ENCODE data around the gene NQO2.
"Not testable (repeated sequence)": the region's sequence is repeated elsewhere in the genome, so short reads cannot be mapped to it uniquely, and the experiment has no call there.

The NQO2 gene

GRCh38 chr6:2990248-2990931 is 9.3 kb upstream of the NQO2 start:
- peak; percentile 62 to 73 (median 63) for DNase-seq

DNA sequence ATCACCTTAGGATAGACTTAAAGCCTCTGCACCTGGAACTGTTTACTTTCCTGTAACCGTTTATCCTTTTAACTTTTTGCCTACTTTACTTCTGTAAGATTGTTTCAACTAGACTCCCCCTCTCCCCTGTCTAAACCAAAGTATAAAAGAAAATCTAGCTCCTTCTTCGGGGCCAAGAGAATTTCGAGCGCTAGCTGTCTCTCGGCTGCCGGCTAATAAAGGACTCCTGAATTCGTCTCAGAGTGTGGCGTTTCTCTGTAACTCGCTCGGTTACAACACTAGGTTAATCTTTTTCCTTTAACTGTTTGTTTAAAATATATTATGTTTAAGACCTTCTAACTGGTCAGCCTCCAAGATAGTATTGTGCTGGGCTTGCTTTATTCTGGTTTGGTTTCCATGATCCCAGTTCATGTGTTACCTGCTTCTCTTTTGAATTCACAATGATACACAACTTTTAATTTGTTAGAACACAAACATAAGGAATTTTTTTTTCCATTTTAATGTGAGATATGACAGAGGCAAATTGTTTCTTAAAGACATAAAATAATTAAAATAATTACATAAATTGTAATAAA is 8.7 kb upstream of the NQO2 start:
- DNase-seq = peak in 2 of 3 experiments; percentile 42 to 54

- no peak for DNase-seq
Measured at GRCh38 chr6:2992330-2992979, 7.2 kb upstream of the NQO2 start.

- peak in 1 of 3 experiments; percentile 77 for DNase-seq
Measured at GRCh38 chr6:2993755-2994317, 5.9 kb upstream of the NQO2 start.

DNA sequence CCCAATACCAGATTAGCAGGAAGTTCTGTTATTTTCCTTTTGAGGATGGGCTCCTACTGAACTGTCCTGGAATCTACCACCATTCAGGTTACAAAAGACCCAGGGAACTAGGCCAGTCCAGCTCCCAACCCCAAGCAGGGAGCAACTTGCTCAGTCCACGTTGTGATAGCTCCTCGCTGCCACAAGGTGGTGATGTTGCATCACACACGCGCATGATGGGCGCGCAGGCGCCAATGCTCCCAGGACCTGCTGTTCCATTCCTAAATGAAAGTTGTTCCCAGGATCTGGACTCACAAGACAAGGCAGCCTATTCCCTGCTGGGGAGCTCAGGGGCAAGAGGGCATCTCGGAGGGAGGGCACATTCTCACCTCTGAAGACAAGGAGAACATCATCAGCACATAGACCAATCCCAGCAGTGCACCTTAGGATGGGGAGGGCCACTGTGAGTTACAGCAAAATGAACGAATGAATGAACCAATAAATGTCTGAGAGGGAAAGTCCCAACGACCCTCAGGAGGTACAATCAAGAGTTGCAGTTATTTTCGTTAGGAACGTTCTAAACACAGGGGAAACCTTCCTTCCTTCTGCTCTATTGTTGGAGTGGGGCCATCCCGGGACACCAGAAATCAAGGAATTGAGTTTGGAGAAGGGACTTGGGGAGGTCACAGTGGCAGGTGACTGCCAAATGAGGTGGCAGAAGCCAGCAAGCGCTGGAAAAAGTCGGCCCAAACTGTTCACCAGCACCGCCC is 1.3 kb upstream of the NQO2 start:
- peak in 2 of 3 experiments; percentile 24 to 45 for DNase-seq

- DNase-seq = peak in 1 of 3 experiments; percentile 46
Measured at GRCh38 chr6:2998998-2999617, 586 bp upstream of the NQO2 start.

- no peak for DNase-seq
Measured at GRCh38 chr6:3001146-3001772, 1.6 kb downstream of the NQO2 start.

DNA sequence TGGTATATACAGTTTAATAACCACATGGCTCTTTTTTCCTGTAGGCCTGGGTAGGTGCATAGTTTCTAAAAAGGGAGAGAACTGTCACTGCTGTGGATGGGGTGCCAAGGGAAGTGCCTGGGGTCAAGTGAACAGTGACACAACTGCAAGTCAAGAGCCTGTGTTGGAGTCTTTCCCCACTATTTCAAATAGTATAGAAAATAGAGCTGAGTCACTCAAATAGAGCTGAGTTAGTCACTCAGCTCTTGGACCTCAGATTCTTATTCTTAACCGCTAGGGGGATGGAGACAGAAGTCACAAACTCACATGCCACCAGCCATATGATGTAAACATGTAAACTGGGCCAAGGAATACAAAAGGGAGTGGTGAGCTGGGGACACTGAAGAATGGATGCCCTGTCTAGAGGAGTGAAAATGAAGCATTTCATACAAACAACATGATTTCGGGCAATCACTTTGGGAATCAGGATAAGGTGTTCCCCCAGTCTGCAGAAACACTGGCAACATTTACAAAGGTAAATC is 2.1 kb downstream of the NQO2 start:
- peak in 1 of 3 experiments; percentile 2 for DNase-seq

DNA sequence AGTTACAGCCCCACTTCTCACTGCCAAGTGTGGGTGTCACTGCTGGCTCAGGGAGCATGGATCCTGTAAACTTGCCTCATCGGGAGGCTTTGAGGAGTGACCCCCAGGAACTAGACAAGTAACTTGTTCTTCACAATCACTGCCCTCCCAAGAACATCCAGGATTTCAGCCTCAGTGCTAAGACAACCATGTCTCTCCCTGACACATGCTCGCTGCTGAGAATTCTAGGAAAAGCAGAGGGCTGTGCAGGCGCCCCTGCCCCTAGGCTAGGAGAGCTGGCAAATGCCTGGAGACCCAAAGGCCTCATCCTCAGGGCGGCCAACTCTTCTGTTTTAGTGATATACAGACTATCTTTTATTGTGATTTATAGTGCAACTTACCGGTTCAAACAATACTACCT is 3.5 kb downstream of the NQO2 start:
- DNase-seq = not testable (repeated sequence)

- DNase-seq = no peak
Measured at GRCh38 chr6:3005077-3005476, 5.4 kb downstream of the NQO2 start.

- no peak for DNase-seq
Measured at GRCh38 chr6:3005874-3006273, 6.2 kb downstream of the NQO2 start.

- no peak for DNase-seq
Measured at GRCh38 chr6:3006476-3006875, 6.8 kb downstream of the NQO2 start.

DNA sequence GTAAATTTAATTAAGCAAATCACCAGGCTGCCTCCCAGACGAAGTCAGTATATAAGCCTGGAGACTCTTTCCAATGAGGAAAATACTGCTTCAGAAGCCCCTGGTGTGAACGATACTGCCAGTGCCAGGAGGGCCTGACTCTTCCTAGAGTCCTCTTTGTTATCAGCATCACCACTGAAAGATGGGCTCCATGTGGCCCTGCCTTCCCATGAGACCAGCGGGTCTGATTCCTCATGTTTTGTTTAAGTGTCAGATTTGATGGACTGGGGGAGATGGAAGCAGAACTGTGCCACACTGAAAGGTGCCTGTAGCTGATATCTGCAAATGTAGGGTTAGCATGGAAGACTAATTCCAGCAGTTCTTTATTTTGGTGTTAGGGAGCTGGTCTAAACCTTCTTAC is 7.9 kb downstream of the NQO2 start:
- no peak for DNase-seq

DNA sequence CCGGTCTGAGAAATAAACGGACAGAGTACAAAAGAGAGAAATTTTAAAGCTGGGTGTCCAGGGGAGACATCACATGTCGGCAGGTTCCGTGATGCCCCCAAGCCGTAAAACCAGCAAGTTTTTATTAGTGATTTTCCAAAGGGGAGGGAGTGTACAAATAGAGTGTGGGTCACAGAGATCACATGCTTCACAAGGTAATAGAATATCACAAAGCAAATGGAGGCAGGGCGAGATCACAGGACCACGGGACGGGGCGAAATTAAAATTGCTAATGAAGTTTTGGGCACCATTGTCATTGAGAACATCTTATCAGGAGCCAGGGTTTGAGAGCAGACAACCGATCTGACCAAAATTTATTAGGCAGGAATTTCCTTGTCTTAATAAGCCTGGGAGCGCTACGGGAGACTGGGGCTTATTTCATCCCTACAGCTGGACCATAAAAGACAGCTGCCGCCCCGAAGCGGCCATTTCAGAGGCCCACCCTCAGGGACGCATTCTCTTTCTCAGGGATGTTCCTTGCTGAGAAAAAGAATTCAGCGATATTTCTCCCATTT is 9.1 kb downstream of the NQO2 start:
- DNase-seq = not testable (repeated sequence)

- no peak for DNase-seq
Measured at GRCh38 chr6:3009930-3010329, 10.2 kb downstream of the NQO2 start.

DNA sequence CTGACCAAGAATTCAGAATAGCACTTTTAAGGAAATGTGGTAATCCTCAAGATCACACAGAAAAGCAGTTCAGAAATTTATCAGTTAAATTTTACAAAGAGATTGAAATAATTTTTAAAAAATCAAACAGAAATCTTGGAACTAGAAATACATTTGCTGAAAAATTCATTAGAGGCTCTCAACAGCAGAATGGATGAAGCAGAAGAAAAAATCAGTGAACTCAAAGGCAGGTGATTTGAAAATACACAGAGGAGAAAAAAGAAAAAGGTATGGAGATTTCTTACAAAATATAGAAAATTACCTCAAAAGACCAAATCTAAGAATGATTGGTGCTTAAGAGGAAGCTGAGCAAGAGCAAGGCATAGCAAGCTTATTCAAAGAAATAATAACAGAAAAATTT is 11.5 kb downstream of the NQO2 start:
- DNase-seq = no peak

DNA sequence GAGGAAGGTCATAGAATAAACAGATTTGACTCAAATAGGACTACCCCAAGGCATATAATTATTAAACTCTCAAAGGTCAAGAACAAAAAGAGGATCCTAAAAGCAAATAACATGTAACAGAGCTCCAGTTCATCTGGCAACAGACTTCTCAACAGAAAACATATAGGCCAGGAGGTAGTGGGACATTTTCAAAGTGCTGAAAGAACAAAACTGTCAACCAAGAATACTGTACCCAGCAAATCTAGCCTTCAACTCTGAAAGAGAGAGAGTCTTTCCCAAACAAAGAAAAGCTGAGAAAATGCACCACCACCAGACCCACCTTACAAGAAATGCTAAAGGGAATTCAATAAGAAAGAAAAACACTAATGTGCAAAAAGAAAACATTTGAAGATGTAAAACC is 11.9 kb downstream of the NQO2 start:
- peak in 1 of 3 experiments; percentile 2 for DNase-seq

DNA sequence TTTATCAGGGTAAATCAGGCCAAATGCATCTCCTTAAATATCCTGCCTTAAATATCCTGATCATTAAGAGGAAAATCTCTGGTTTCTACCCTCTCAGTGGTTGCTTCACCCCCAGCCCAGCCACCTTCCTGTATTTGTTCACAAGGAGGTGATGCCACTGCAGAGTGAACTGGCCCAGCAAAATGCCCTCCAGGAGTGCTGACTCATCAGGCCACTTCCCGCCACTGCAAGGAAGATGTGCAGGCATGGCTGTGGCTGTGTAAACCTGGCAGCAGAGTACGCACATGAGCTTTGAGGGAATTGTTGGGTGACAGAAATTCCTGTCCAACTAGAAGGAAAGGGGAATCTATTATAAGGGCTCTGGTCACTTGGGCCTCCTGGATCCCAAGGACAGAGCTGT is 13.8 kb downstream of the NQO2 start:
- DNase-seq = no peak

GRCh38 chr6:3013901-3014674 is 14.4 kb downstream of the NQO2 start:
- no peak for DNase-seq

- no peak for DNase-seq
Measured at GRCh38 chr6:3014675-3015066, 15.0 kb downstream of the NQO2 start.

GRCh38 chr6:3015144-3015543 is 15.4 kb downstream of the NQO2 start:
- no peak for DNase-seq
